ES-I3 (cell line): Measurements from ENCODE around the gene STING1.
"Not testable (repeated sequence)": the region's sequence is repeated elsewhere in the genome, so short reads cannot be mapped to it uniquely, and the experiment has no call there.

Source experiments
- H3K36me3 ChIP-seq: 2 replicates; pipeline ENCODE4 v1.6.1; 2013; ENCODE audit warnings: mild to moderate bottlenecking, low read length, control low read depth, moderate library complexity; ENCODE audit not compliant: insufficient read depth
- H3K4me1 ChIP-seq: 2 replicates; pipeline ENCODE4 v1.6.1; 2013; ENCODE audit warnings: mild to moderate bottlenecking, control low read depth, low read length; ENCODE audit not compliant: insufficient read depth
- H3K9ac ChIP-seq: 2 replicates; pipeline ENCODE4 v1.6.1; 2013; ENCODE audit warnings: low read depth, mild to moderate bottlenecking, low read length, moderate library complexity
- H3K9me3 ChIP-seq: 2 replicates; pipeline ENCODE4 v1.6.1; 2013; ENCODE audit warnings: mild to moderate bottlenecking, low read length, moderate library complexity; ENCODE audit not compliant: control insufficient read depth, insufficient read depth

STING1 gene

GRCh38 chr5:139514486-139514856, 31.9 kb upstream of the STING1 start:
- Histone ChIP-seq H3K4me1 (peaks cover 7% of the 10 kb centered on the region), H3K9me3 (no peaks in the 10 kb centered on the region), H3K9ac (no peak overlapping the region)

GRCh38 chr5:139513852-139514485, 31.4 kb upstream of the STING1 start:
- H3K9me3 ChIP-seq = no peaks in the 10 kb centered on the region
- H3K4me1 ChIP-seq = peaks cover 7% of the 10 kb centered on the region
- H3K9ac ChIP-seq = no peak overlapping the region
- H3K36me3 ChIP-seq = no peaks in the 10 kb centered on the region

More at GRCh38 chr5:139514486-139514856, 31.9 kb upstream of the STING1 start:
- no peaks in the 10 kb centered on the region for H3K36me3 ChIP-seq

- H3K36me3 ChIP-seq, H3K9ac ChIP-seq, H3K9me3 ChIP-seq: not testable (repeated sequence)
Measured at GRCh38 chr5:139513434-139513833, 30.9 kb upstream of the STING1 start.

GRCh38 chr5:139512786-139513390, 30.3 kb upstream of the STING1 start:
- H3K9ac ChIP-seq = no peak overlapping the region
- H3K36me3 ChIP-seq = no peaks in the 10 kb centered on the region
- no peaks in the 10 kb centered on the region for H3K9me3 ChIP-seq
- no peaks in the 10 kb centered on the region for H3K4me1 ChIP-seq

More at GRCh38 chr5:139513434-139513833, 30.9 kb upstream of the STING1 start:
- H3K4me1 ChIP-seq = not testable (repeated sequence)

- not testable (repeated sequence) for H3K4me1 ChIP-seq, H3K36me3 ChIP-seq, H3K9me3 ChIP-seq
- H3K9ac ChIP-seq = peak overlapping the region; percentile 8; the same call in 1 of the 2 replicates
Measured at GRCh38 chr5:139504722-139505121, 22.2 kb upstream of the STING1 start.

GRCh38 chr5:139503879-139504278, 21.3 kb upstream of the STING1 start:
- not testable (repeated sequence) for H3K36me3 ChIP-seq, H3K9me3 ChIP-seq, H3K4me1 ChIP-seq
- peak overlapping the region; percentile 56; the same call in 1 of the 2 replicates for H3K9ac ChIP-seq

- H3K9ac ChIP-seq = peak overlapping the region; percentile 56; the same call in 1 of the 2 replicates
- not testable (repeated sequence) for H3K9me3 ChIP-seq, H3K36me3 ChIP-seq, H3K4me1 ChIP-seq
Measured at GRCh38 chr5:139503036-139503817, 20.7 kb upstream of the STING1 start.

GRCh38 chr5:139501381-139501780, 18.8 kb upstream of the STING1 start:
- Histone ChIP-seq H3K9me3 (no peaks in the 10 kb centered on the region; the same call in 1 of the 2 replicates), H3K9ac (no peak overlapping the region), H3K36me3 (no peaks in the 10 kb centered on the region), H3K4me1 (no peaks in the 10 kb centered on the region)

- Histone ChIP-seq H3K9me3 (no peaks in the 10 kb centered on the region), H3K36me3 (no peaks in the 10 kb centered on the region), H3K9ac (no peak overlapping the region), H3K4me1 (no peaks in the 10 kb centered on the region)
Measured at GRCh38 chr5:139495638-139496435, 13.3 kb upstream of the STING1 start.

- no peaks in the 10 kb centered on the region for H3K9me3 ChIP-seq
- no peak overlapping the region for H3K9ac ChIP-seq
- H3K4me1 ChIP-seq = no peaks in the 10 kb centered on the region
- H3K36me3 ChIP-seq = no peaks in the 10 kb centered on the region
Measured at GRCh38 chr5:139494832-139495231, 12.3 kb upstream of the STING1 start.

- H3K9me3 ChIP-seq = no peaks in the 10 kb centered on the region
- H3K4me1 ChIP-seq = no peaks in the 10 kb centered on the region
- H3K9ac ChIP-seq = no peak overlapping the region
- H3K36me3 ChIP-seq = no peaks in the 10 kb centered on the region
Measured at GRCh38 chr5:139494256-139494655, 11.7 kb upstream of the STING1 start.

GRCh38 chr5:139492700-139493192, 10.2 kb upstream of the STING1 start:
- Histone ChIP-seq H3K9ac (no peak overlapping the region), H3K9me3 (no peaks in the 10 kb centered on the region), H3K36me3 (no peaks in the 10 kb centered on the region), H3K4me1 (no peaks in the 10 kb centered on the region)

- H3K9ac ChIP-seq = no peak overlapping the region
Measured at GRCh38 chr5:139488260-139488659, 5.7 kb upstream of the STING1 start.

GRCh38 chr5:139486201-139486600, 3.6 kb upstream of the STING1 start:
- no peaks in the 10 kb centered on the region for H3K9me3 ChIP-seq
- no peak overlapping the region for H3K9ac ChIP-seq
- H3K36me3 ChIP-seq = no peaks in the 10 kb centered on the region
- H3K4me1 ChIP-seq = peaks cover 4% of the 10 kb centered on the region; the same call in 1 of the 2 replicates

More at GRCh38 chr5:139488260-139488659, 5.7 kb upstream of the STING1 start:
- Histone ChIP-seq H3K9me3 (no peaks in the 10 kb centered on the region), H3K36me3 (no peaks in the 10 kb centered on the region), H3K4me1 (peaks cover 4% of the 10 kb centered on the region; the same call in 1 of the 2 replicates)
